COR-L47 (cell line): Measurements from ENCODE around the gene RYR2.

Experiments
- DNase-seq: peaks from one replicate; lab custom pipeline; 2025; lab: John Stamatoyannopoulos, UW

RYR2 gene

DNA sequence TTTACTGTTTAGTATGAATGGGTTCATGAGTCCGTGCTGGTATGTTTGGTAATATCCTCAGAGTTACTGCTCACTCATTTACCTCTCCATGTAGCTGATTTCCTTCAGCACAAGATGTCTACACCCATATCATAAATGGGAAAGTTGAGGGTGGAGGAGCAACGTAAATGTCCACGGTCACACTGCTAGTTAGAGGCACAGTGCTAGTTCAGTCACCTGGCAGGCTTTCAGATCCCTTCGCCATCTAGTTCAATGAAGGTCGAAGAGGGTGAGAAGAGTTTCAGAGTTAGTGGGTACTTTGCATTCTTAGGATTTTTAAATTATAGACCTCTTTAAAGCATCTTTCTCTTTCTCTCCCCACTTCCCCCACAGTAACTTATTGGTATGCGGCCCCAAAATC is 630.0 kb downstream of the RYR2 start:
- DNase-seq = no peak

DNA sequence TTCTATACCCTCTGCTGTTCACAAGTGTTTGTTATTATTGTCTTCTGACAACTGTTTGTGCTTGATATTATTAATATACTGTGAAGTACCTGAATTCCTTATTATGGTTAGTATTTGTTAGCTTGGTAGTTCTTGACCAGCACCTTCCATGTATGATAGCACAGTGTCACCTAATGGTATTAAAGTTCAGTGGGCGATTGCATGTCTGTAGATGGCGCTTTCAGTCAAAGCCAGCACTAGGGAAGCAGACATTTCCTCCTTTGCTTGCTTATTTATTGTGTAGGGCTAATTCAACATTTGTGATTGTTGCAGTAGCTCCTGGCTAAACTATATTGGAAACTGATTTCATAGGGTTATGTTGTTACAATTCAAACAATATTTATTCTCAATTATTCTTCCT is 630.8 kb downstream of the RYR2 start:
- DNase-seq = peak; percentile 3

DNA sequence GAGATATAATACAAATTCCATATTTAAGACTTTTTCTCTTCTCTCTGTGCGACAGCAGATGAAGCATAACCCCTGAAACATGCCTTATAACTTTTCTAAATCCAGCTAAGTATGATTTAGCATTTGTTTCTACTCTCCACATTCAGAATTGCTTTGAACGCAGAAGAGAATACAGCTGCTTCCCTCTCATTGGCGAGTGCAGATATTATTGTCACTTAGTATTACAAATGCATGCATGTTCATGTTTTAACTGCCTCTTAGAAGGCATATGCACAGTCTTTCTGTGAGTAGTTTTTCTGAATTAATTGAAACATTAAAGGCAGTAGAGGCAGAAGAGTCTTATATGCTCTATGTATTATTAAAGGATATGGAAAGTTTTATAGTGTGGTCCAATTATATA is 631.6 kb downstream of the RYR2 start:
- no peak for DNase-seq

DNA sequence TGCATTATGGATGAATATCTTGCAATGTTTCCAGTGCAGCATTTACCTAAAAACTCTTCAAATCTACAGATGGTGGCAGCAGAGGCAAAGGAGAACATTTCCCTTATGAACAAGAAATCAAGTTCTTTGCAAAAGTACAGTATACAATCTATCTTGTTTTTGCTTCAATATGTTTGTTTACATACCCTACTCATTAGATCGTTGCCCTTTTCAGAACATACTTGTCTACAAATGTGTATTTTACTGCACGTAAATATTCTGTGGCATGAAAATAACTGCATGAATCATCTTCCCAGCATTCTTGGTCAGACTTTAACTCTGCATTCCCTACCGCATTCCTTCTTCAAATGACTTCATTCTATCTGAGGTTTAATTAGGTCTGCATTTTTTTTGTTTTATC is 636.0 kb downstream of the RYR2 start:
- no peak for DNase-seq

- DNase-seq = no peak
These were observed 637.7 kb downstream of the RYR2 start for GRCh38 chr1:237679687-237680086.

DNA sequence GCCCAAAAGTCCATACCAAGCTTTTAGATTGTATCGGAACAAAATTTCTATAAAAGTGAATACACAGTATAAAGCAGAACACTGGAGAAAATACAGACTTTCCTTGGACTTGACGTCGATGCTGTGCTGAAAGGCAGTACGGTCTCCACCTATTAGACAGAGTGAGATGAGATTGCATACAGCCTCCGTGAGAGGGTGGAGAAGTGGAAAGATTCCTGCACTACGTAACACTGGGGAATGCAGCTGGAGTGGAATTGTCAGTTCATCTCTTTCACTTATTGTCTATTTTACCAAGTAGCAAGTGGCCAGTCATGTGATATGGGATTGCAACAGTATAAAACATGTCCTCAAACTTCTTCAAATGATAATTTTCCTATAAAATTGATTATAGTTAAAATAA is 639.2 kb downstream of the RYR2 start:
- DNase-seq = no peak

GRCh38 chr1:237684236-237684635 is 642.3 kb downstream of the RYR2 start:
- DNase-seq = no peak

DNA sequence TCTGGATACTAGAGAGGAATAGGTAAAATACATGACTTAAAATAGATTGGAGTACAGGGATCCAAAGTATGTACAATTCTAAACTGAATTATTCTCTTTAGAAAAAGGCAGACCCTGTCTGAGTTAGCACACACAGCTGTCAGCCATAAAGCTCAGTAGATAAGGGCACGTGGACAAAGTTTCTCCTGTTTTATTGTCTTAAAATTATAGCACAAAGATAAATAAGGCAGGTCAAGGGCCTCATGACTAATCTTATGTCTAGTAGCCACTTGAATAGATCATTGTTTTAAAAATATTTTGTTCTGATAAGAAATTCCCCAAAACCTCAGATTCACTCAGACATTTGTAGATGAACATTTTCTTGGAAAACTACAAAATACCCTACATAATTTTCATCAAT is 643.6 kb downstream of the RYR2 start:
- no peak for DNase-seq

DNA sequence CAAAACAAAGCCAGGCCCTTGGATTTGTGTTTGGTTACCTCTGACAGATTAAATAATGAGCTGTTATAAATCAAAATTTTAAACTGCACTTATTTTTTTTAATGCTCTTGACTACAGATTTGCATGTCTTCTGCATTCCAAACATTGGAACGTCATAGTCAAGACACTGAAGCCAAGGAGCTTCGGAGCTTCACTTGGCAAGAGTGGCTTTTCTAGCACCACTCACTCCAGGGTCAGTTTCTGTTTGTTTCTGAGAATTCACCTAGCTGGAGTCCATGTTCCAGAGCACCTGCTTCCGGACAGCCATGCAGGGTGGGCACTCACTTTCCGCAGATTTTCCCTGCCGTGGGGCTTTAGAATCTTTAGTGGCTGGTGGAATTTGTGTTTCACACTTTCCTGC is 645.8 kb downstream of the RYR2 start:
- no peak for DNase-seq

DNA sequence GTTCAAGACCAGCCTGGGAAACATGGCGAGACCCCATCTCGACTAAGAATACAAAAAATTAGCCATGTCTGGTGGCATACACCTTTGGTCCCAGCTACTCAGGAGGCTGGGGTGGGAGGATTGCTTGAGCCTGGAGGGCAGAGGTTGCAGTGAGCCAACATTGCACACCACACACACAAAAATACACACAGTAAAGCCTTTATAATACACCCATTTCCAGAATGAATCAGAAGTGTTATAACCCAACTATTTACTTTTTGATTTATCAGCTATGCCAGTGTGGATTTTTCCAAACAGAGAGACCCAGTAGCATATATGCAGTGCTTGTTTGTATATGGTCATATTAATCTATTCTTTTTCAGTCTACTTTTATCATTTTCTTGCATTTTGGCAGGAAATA is 648.7 kb downstream of the RYR2 start:
- no peak for DNase-seq

DNA sequence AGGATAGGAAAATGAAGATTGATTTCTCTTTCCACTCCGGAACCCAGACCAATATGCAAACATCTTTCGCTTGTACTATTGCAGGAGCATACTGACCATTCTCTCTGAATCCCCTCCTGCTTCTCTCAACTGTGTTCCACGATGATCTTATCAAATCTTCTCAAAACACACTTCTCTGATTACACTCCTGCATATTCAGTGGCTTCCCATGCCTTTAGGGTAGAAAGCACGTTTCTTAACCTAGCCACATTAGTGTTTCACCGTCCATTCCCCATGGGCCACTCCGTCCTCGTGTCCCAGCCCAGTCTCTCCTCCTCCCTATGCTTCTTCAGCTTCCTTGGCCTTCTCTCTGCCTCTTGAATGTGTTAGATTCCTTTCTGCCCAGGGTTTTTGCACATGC is 650.3 kb downstream of the RYR2 start:
- DNase-seq = no peak

- no peak for DNase-seq
These were observed 653.9 kb downstream of the RYR2 start for GRCh38 chr1:237695878-237696277.

- DNase-seq = no peak
These were observed 658.2 kb downstream of the RYR2 start for GRCh38 chr1:237700181-237700580.

- DNase-seq = no peak
These were observed 659.5 kb downstream of the RYR2 start for GRCh38 chr1:237701534-237701933.

DNA sequence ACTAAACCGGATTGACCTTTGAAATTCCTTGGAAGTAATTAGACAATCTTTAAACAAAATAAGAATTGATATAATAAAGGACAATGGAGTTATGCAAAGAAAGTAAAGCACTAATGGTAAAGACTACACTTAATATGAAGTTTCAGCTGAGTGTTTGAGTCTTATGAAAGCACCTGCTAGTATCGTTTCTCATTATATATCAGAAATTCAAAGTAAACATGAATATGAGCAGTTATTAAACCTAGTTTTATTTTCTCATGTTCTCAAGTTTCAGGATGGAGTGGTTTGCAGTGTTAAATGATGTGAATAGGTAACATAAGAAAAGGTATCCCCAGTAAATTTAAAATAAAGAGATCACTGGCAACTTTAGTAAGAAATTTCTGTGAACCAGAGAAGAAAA is 660.2 kb downstream of the RYR2 start:
- DNase-seq = no peak

- DNase-seq = no peak
These were observed 663.5 kb downstream of the RYR2 start for GRCh38 chr1:237705462-237705861.

GRCh38 chr1:237709355-237709754 is 667.4 kb downstream of the RYR2 start:
- no peak for DNase-seq

- DNase-seq = no peak
These were observed 669.3 kb downstream of the RYR2 start for GRCh38 chr1:237711281-237711680.

- no peak for DNase-seq
These were observed 670.1 kb downstream of the RYR2 start for GRCh38 chr1:237712082-237712481.

GRCh38 chr1:237712586-237713157 is 670.7 kb downstream of the RYR2 start:
- no peak for DNase-seq

GRCh38 chr1:237713916-237714315 is 671.9 kb downstream of the RYR2 start:
- DNase-seq = no peak

DNA sequence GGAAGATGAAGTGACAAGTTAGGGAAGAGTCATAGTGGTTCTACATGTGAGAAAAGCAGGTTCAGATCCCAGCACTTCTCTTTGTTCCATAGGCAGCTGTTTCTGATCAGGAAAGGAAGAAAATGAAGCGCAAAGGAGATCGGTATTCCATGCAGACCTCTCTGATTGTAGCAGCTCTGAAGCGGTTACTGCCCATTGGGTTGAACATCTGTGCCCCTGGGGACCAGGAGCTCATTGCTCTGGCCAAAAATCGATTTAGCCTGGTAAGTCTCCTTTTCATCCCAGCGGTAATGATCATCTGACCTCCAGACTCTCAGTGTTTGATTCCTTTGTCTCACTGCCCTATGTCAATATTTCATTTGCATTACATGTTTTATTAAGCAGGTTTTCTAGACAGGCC is 675.1 kb downstream of the RYR2 start:
- no peak for DNase-seq

GRCh38 chr1:237730826-237731350 is 688.9 kb downstream of the RYR2 start:
- DNase-seq = no peak

- DNase-seq = no peak
These were observed 690.7 kb downstream of the RYR2 start for GRCh38 chr1:237732657-237733056.
